OCI-LY3 (cell line): Measurements from ENCODE around the gene COL20A1.

Source experiments
- H2AFZ ChIP-seq: fragments of 200-600, 300-600 bp; shearing (Covaris generic); 2 replicates; pipeline ENCODE4 v1.6.0; 2014; ENCODE audit warnings: antibody characterized with exemption, low read depth, low read length
- H3K27ac ChIP-seq: fragments of 200-600, 300-600 bp; sonication (generic); 2 replicates; pipeline ENCODE4 v1.5.1; 2014; ENCODE audit warnings: mild to moderate bottlenecking, low read length, moderate library complexity, mixed read lengths
- H3K27me3 ChIP-seq: fragments of 200-600, 300-600 bp; sonication (generic); 2 replicates; pipeline ENCODE4 v1.6.1; 2014; ENCODE audit warnings: low read depth, low read length, mixed read lengths
- H3K36me3 ChIP-seq: fragments of 200-600, 300-600 bp; sonication (generic); replicated peaks from 2 replicates; pipeline ENCODE3; 2014; ENCODE audit warnings: low read depth, low read length, mixed read lengths
- H3K4me1 ChIP-seq: fragments of 300-600, 200-600 bp; sonication (generic); 2 replicates; pipeline ENCODE4 v1.6.1; 2014; ENCODE audit warnings: low read length, mixed read lengths
- H3K4me2 ChIP-seq: fragments of 200-600, 300-600 bp; sonication (generic); 2 replicates; pipeline ENCODE4 v1.6.1; 2014; ENCODE audit warnings: low read length, mixed read lengths
- H3K4me3 ChIP-seq: fragments of 300-600, 200-600 bp; sonication (generic); 2 replicates; pipeline ENCODE4 v1.5.1; 2014; ENCODE audit warnings: antibody characterized with exemption, mild to moderate bottlenecking, low read length, moderate library complexity
- H3K79me2 ChIP-seq: fragments of 300-600, 200-600 bp; shearing (Covaris generic); 2 replicates; pipeline ENCODE4 v1.6.1; 2014; ENCODE audit warnings: mild to moderate bottlenecking, low read length, mixed read lengths
- H3K9ac ChIP-seq: fragments of 300-600, 200-600 bp; shearing (Covaris generic); 2 replicates; pipeline ENCODE4 v1.6.0; 2014; ENCODE audit warnings: mild to moderate bottlenecking, low read length, moderate library complexity
- H3K9me3 ChIP-seq: fragments of 200-600, 300-600 bp; shearing (Covaris generic); 2 replicates; pipeline ENCODE4 v1.6.1; 2014; ENCODE audit warnings: low read length, mixed read lengths; ENCODE audit not compliant: insufficient read depth
- H4K20me1 ChIP-seq: fragments of 200-600, 300-600 bp; sonication (generic); 2 replicates; pipeline ENCODE4 v1.6.1; 2016; ENCODE audit warnings: low read length, mixed read lengths; ENCODE audit not compliant: insufficient read depth
- CTCF ChIP-seq: fragments of 200-600, 300-600 bp; sonication (generic); IDR thresholded peaks from 2 replicates; pipeline ENCODE4 v1.5.1; 2014; ENCODE audit warnings: antibody characterized with exemption, low read length, low read depth
- EZH2phosphoT487 ChIP-seq: fragments of 200-600 bp; shearing (Covaris generic); IDR thresholded peaks from 2 replicates; pipeline ENCODE4 v1.6.1; 2018; ENCODE audit warnings: antibody characterized with exemption, mixed run types, low read depth

COL20A1 gene

GRCh38 chr20:63264519-63264918 lies 28.5 kb upstream of the COL20A1 start:
- Histone ChIP-seq H3K27ac (no peak overlapping the region), H3K27me3 (no peaks in the 10 kb centered on the region), H3K36me3 (no peaks in the 10 kb centered on the region), H4K20me1 (no peaks in the 10 kb centered on the region), H3K79me2 (no peaks in the 10 kb centered on the region), H3K9ac (no peak overlapping the region), H3K9me3 (no peaks in the 10 kb centered on the region), H3K4me2 (no peak overlapping the region), H3K4me1 (no peaks in the 10 kb centered on the region), H2AFZ (no peak overlapping the region), H3K4me3 (no peak overlapping the region)
- no peak for TF ChIP-seq EZH2phosphoT487
- no peak for TF ChIP-seq CTCF

- no peaks in the 10 kb centered on the region for H4K20me1 ChIP-seq
- no peak overlapping the region for H3K4me3 ChIP-seq
- no peak overlapping the region for H3K27ac ChIP-seq
- H3K9ac ChIP-seq = no peak overlapping the region
- no peaks in the 10 kb centered on the region for H3K36me3 ChIP-seq
- H3K4me2 ChIP-seq = no peak overlapping the region
- H2AFZ ChIP-seq = no peak overlapping the region
- H3K27me3 ChIP-seq = no peaks in the 10 kb centered on the region
- H3K4me1 ChIP-seq = no peaks in the 10 kb centered on the region
- H3K9me3 ChIP-seq = no peaks in the 10 kb centered on the region
- no peaks in the 10 kb centered on the region for H3K79me2 ChIP-seq
- no peak for TF ChIP-seq CTCF
- no peak for TF ChIP-seq EZH2phosphoT487
These were observed 27.0 kb upstream of the COL20A1 start for GRCh38 chr20:63265891-63266515.

GRCh38 chr20:63267691-63268090 lies 25.3 kb upstream of the COL20A1 start:
- H3K27me3 ChIP-seq = no peaks in the 10 kb centered on the region
- no peak overlapping the region for H3K27ac ChIP-seq
- no peak for TF ChIP-seq EZH2phosphoT487
- TF ChIP-seq CTCF = no peak

GRCh38 chr20:63268256-63268655 lies 24.7 kb upstream of the COL20A1 start:
- Histone ChIP-seq H3K27me3 (no peaks in the 10 kb centered on the region), H3K79me2 (peaks cover 7% of the 10 kb centered on the region), H3K4me2 (no peak overlapping the region), H4K20me1 (no peaks in the 10 kb centered on the region), H2AFZ (no peak overlapping the region), H3K4me3 (no peak overlapping the region), H3K27ac (no peak overlapping the region), H3K36me3 (no peaks in the 10 kb centered on the region), H3K9me3 (no peaks in the 10 kb centered on the region), H3K4me1 (peaks cover 5% of the 10 kb centered on the region; the same call in 1 of the 2 replicates), H3K9ac (no peak overlapping the region)
- TF ChIP-seq CTCF = no peak
- TF ChIP-seq EZH2phosphoT487 = no peak

More at GRCh38 chr20:63267691-63268090, 25.3 kb upstream of the COL20A1 start:
- Histone ChIP-seq H3K4me1 (peaks cover 5% of the 10 kb centered on the region; the same call in 1 of the 2 replicates), H3K4me2 (no peak overlapping the region), H4K20me1 (no peaks in the 10 kb centered on the region), H3K9ac (no peak overlapping the region), H3K36me3 (no peaks in the 10 kb centered on the region), H2AFZ (no peak overlapping the region), H3K9me3 (no peaks in the 10 kb centered on the region), H3K79me2 (peaks cover under 1% of the 10 kb centered on the region; the same call in 1 of the 2 replicates), H3K4me3 (no peak overlapping the region)
